HUES6 (cell line): Measurements from ENCODE around the gene SMO.

Source experiments
- H3K27ac ChIP-seq: 2 replicates; pipeline ENCODE4 v1.7.0; 2013; ENCODE audit warnings: low read depth, mild to moderate bottlenecking, low read length, inconsistent platforms
- H3K27me3 ChIP-seq: 2 replicates; pipeline ENCODE4 v1.6.1; 2013; ENCODE audit warnings: low read length; ENCODE audit not compliant: control insufficient read depth, insufficient read depth
- H3K36me3 ChIP-seq: 2 replicates; pipeline ENCODE4 v1.6.1; 2013; ENCODE audit warnings: low read length; ENCODE audit not compliant: control insufficient read depth, insufficient read depth
- H3K4me1 ChIP-seq: 2 replicates; pipeline ENCODE4 v1.6.1; 2013; ENCODE audit warnings: low read length; ENCODE audit not compliant: control insufficient read depth, insufficient read depth
- H3K4me3 ChIP-seq: 2 replicates; pipeline ENCODE4 v1.5.1; 2013; ENCODE audit warnings: low read depth, low read length
- H3K9ac ChIP-seq: one replicate; pipeline ENCODE4 v1.6.1; 2013; ENCODE audit warnings: mild to moderate bottlenecking, low read length
- H3K9me3 ChIP-seq: 2 replicates; pipeline ENCODE4 v1.6.1; 2013; ENCODE audit warnings: low read depth, low read length; ENCODE audit not compliant: control insufficient read depth, insufficient read depth

SMO gene

GRCh38 chr7:129160161-129160905, 28.1 kb upstream of the SMO start:
- no peaks in the 10 kb centered on the region for H3K9me3 ChIP-seq

GRCh38 chr7:129161524-129162225, 26.8 kb upstream of the SMO start:
- H3K4me1 ChIP-seq, result no peaks in the 10 kb centered on the region
- 0 out of 2 replicates have a peak, but pooled peaks cover 4% of the 10 kb centered on the region for H3K36me3 ChIP-seq
- H3K27me3 ChIP-seq, result no peaks in the 10 kb centered on the region
- H3K4me3 ChIP-seq, result no peak overlapping the region
- H3K9me3 ChIP-seq, result no peaks in the 10 kb centered on the region
- no peak overlapping the region for H3K27ac ChIP-seq
- H3K9ac ChIP-seq, result no peak overlapping the region

More at GRCh38 chr7:129160161-129160905, 28.1 kb upstream of the SMO start:
- Histone ChIP-seq H3K27me3 (no peaks in the 10 kb centered on the region), H3K36me3 (0 out of 2 replicates have a peak, but pooled peaks cover 2% of the 10 kb centered on the region), H3K4me3 (no peak overlapping the region), H3K4me1 (no peaks in the 10 kb centered on the region), H3K27ac (no peak overlapping the region), H3K9ac (no peak overlapping the region)

DNA sequence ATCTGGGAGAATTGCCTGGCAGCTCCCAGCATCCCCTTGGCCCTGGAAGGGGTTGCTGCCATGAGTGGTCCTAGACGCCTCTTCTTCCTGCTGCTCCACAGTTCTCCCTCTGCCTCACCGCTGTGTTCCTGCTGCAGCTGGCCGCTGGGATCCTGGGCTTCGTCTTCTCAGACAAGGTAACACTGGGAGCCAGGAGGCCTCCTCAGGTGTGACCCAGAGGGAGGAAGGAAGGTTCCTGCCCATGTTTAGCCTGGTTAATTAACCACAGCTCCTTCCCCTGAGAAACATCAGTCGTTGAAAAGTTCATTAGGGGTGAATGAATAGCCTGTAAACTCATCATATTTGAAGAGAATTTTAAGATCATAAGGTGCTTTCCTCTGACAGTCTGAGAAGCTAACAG, 25.7 kb upstream of the SMO start:
- peaks cover 3% of the 10 kb centered on the region for H3K4me1 ChIP-seq
- H3K4me3 ChIP-seq, result no peak overlapping the region
- peaks cover 11% of the 10 kb centered on the region; the same call in 1 of the 2 replicates for H3K36me3 ChIP-seq
- H3K9ac ChIP-seq, result no peak overlapping the region
- no peaks in the 10 kb centered on the region for H3K9me3 ChIP-seq
- no peaks in the 10 kb centered on the region for H3K27me3 ChIP-seq
- H3K27ac ChIP-seq, result no peak overlapping the region

DNA sequence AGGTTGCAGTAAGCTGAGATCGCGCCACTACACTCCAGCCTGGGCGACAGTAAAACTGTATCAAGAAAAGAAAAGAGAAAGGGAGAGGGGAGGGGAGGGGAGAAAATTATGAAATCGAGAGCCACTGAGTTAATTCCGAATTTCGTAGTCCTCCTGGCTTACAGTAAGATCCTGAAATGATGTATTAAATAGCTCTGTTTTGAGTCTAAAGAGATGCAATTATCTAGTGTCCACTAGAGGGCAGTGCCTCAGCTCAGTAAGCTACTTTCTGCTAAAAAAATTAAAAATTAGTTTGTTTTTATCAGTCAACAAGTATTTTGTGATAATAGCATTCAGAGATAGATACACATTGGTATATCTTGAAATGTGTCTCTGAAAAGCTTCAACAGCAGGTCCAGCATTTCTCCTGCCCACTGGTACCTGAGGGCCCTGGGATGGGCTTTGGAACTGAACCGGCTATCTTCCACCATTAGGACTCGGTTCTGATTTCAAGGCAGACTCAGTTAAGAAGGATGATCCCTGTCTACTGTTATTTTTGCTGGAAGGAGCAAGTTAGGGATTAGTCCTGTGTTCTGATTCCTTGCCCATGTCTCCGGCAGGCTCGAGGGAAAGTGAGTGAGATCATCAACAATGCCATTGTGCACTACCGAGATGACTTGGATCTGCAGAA, 24.4 kb upstream of the SMO start:
- peaks cover 15% of the 10 kb centered on the region for H3K4me1 ChIP-seq
- no peak overlapping the region for H3K27ac ChIP-seq
- no peaks in the 10 kb centered on the region for H3K27me3 ChIP-seq
- no peaks in the 10 kb centered on the region for H3K9me3 ChIP-seq
- H3K9ac ChIP-seq, result no peak overlapping the region
- no peak overlapping the region for H3K4me3 ChIP-seq
- peaks cover 11% of the 10 kb centered on the region; the same call in 1 of the 2 replicates for H3K36me3 ChIP-seq

- no peak overlapping the region for H3K9ac ChIP-seq
- peaks cover 11% of the 10 kb centered on the region; the same call in 1 of the 2 replicates for H3K36me3 ChIP-seq
- H3K9me3 ChIP-seq, result no peaks in the 10 kb centered on the region
- H3K4me3 ChIP-seq, result no peak overlapping the region
- H3K27ac ChIP-seq, result no peak overlapping the region
- peaks cover 28% of the 10 kb centered on the region for H3K4me1 ChIP-seq
- no peaks in the 10 kb centered on the region for H3K27me3 ChIP-seq
Observed at GRCh38 chr7:129166745-129167144, 21.7 kb upstream of the SMO start.

GRCh38 chr7:129167817-129168216, 20.6 kb upstream of the SMO start:
- peak overlapping the region; percentile 12 for H3K9ac ChIP-seq
- H3K27ac ChIP-seq, result no peak overlapping the region
- H3K36me3 ChIP-seq, result peaks cover 11% of the 10 kb centered on the region; the same call in 1 of the 2 replicates
- no peaks in the 10 kb centered on the region for H3K9me3 ChIP-seq
- H3K4me3 ChIP-seq, result 0 out of 2 replicates have a peak overlapping the region, but pooled peaks have one; percentile 69
- H3K27me3 ChIP-seq, result no peaks in the 10 kb centered on the region
- peaks cover 28% of the 10 kb centered on the region for H3K4me1 ChIP-seq

DNA sequence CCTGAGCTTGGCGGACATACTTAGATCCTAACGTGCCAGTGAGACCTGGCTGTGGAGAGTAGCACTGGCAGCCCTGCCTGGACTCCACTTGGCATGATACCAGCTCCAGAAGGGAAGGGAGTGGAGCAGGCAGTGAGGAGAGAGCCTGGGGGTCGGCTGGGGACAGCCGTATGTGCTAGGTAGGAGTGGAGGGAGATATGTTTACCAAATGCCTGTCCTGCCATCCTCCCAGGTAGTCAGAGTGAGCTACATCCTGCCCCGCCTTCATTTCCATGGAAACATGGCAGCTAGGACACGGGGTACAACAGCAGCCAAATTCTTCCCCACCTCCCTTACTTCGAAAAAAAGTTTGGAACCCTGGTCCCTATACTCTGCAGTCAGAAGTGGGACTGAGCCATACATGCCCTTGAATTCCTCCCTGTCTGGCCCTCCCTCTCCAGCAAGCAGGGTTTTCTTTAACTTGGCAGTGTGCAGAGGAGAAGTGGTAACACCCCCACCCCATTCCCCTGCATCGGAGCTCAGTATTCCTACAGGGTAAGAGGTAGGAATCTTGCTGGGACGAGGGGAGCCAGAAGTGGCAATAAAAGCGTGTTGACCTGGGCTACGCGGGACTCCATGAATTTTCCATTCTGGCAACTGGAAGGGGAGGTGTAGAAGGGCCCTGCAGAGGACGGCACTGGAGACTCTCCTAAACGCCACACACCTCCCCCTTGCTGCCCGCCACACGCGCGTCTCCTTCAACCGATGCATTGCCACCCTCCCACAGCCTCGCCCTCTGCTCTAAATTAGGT, 20.0 kb upstream of the SMO start:
- peak overlapping the region; percentile 90 for H3K9ac ChIP-seq
- no peaks in the 10 kb centered on the region for H3K27me3 ChIP-seq
- H3K36me3 ChIP-seq, result peaks cover 11% of the 10 kb centered on the region; the same call in 1 of the 2 replicates
- peaks cover 28% of the 10 kb centered on the region for H3K4me1 ChIP-seq
- no peaks in the 10 kb centered on the region for H3K9me3 ChIP-seq
- peak overlapping the region; percentile 69 for H3K4me3 ChIP-seq
- peak overlapping the region; percentile 93 for H3K27ac ChIP-seq

- peak overlapping the region; percentile 93 for H3K27ac ChIP-seq
- peaks cover 11% of the 10 kb centered on the region; the same call in 1 of the 2 replicates for H3K36me3 ChIP-seq
- peaks cover 3% of the 10 kb centered on the region; the same call in 1 of the 2 replicates for H3K9me3 ChIP-seq
Observed at GRCh38 chr7:129169171-129169671, 19.2 kb upstream of the SMO start.

GRCh38 chr7:129169686-129170440, 18.6 kb upstream of the SMO start:
- no peaks in the 10 kb centered on the region for H3K27me3 ChIP-seq
- H3K36me3 ChIP-seq, result peaks cover 11% of the 10 kb centered on the region; the same call in 1 of the 2 replicates
- peak overlapping the region; percentile 93 for H3K27ac ChIP-seq
- peaks cover 6% of the 10 kb centered on the region; the same call in 1 of the 2 replicates for H3K9me3 ChIP-seq
- H3K9ac ChIP-seq, result peak overlapping the region; percentile 90
- H3K4me1 ChIP-seq, result peaks cover 28% of the 10 kb centered on the region
- peak overlapping the region; percentile 69 for H3K4me3 ChIP-seq

More at GRCh38 chr7:129169171-129169671, 19.2 kb upstream of the SMO start:
- peak overlapping the region; percentile 69 for H3K4me3 ChIP-seq
- peak overlapping the region; percentile 90 for H3K9ac ChIP-seq
- peaks cover 28% of the 10 kb centered on the region for H3K4me1 ChIP-seq
- no peaks in the 10 kb centered on the region for H3K27me3 ChIP-seq
